Esophagus squamous epithelium (tissue), 4 donors: ENCODE results near the gene SEC24C.

Experiments used
- CTCF ChIP-seq, 6 experiments: fragments of 450-650 bp in 4 of 6; fragments of 200-600 bp in 2 of 6; sonication (generic) in 2 of 6; IDR thresholded peaks; one replicate each; pipeline ENCODE4 v1.5.1; 2016 to 2019; ENCODE audit warnings: antibody characterized with exemption in 6 of 6, mild to moderate bottlenecking in 4 of 6, moderate library complexity in 4 of 6
- POLR2A ChIP-seq, 4 donors: fragments of 450-650 bp; IDR thresholded peaks; one replicate each; pipeline ENCODE4 v1.6.1; 2017; ENCODE audit warnings: antibody characterized with exemption in 4 of 4, mild to moderate bottlenecking in 4 of 4, moderate library complexity in 3 of 4

GRCh38 chr10:73731588-73732375 lies 12.4 kb upstream of the SEC24C start:
- no peak for TF ChIP-seq POLR2A (IDR thresholded peaks at IDR 0.05)
- TF ChIP-seq CTCF (IDR thresholded peaks at IDR 0.05), result no peak
